Stimulated activated CD4-positive, alpha-beta T cell treated with anti-CD3 and anti-CD28 coated beads, Interleukin-2, amount 100 ng/mL, for 4 hours (primary cell): Measurements from ENCODE around the gene MRPL24.

Source experiments
- DNase-seq: peaks from one replicate; pipeline ENCODE4 v3.0.0-alpha.2; 2020; ENCODE audit warnings: low read depth

MRPL24 gene

DNA sequence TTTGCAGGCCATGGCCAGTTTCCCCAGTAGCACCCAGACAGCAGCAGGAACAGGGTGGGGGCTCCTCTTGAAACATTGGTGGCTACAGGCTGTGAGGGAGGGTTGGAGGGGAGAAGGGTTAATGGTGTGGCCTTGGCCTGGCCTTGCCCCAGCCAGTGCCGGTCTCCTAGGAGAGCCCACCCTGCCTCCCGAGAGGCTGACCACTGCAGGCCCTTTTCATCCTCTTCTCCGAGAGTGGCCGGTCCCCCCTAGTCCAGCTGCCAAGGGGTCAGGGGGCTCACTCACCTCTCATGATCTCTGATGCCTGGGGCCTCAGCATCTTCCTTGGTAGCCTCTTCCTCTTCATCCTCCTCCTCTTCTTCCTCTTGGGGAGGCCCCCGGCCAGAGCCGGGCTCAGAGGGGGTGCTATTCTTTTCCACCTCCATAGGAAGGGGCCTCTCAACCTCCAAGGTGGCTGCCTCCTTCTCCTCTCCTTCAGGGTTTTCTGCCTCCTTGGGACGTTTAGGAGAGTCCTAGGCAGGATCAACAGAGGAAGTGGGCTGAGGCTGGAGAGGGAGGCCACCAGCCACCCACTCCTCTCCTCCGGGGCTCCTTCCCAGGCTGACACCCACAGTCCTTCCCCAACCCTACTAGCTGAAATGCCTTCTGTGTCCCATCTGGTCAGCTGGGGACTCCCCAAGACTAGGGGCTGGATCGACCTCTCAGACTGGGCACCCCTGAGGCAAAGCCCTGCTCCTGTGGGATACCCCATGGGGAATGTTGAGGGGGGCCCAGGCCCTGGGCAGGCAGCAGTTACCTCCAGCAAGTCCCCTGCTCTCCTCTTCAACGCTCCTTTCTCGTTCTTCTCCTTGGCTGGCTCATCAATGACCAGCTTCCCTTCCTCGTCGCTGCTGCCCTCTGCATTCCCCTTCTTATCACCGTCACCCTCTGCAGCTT is 2.7 kb upstream of the MRPL24 start:
- DNase-seq: no peak

DNA sequence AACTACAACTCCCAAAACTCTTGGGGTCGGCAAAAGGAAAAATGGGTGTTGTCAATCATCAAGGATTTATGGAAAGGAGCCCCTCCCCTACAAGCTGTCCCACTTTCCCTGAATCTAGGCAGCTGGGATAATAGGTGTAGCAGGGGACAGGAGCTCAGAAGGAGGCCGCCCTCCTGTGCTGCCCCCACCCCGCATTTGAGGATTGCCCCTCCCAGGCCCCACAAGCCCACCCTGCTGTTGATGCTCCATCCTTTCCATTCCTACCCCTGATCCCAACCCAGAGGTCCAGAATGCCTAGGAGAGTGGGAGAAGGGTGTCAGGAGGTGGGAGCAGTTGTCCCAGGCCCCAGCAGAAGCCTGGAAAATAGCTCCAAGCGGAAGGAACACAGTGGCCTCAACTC is 1.9 kb upstream of the MRPL24 start:
- DNase-seq: no peak

DNA sequence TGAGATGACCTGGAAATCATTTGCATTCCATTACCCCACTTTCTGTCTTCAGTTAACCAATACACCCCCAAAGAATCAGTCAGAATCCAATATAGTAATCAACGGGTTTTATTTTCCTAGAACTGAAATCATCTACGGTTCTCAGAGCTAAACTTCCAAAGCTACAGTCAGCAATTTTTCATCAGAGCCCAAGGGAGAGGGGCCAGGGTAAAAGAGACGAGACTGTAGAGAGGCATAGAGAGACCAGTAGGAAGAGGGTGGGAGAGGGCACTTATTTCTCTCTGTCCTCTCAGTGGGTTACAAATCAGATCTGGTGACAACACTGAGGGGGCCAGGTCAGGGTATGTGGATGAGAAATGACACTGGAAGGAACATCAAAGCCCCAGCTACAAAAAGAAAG is 1.1 kb upstream of the MRPL24 start:
- no peak for DNase-seq

DNA sequence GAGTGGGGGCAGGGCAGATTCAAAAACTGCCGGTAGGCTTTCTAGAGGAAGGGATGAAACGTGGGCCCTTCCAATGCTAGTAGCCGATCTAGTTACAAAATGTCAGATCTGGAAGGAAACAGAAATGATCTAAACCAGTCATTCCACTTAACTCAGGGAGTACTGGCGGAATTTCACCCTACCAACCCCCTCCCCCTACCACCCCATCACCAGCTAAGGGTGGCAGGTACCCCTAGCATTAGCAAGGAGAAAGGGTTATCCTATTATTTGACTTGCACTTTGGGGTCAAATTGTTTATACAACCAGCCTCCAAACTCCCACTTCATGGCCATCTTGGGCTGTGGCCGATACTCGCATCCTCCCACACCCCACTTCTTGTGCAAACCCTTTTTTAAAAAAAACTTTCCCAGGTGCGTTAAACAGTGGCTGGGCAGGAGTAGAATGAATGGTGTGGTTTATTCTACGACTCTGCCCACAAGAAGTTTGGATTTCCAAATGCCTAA is 644 bp upstream of the MRPL24 start:
- no peak for DNase-seq

DNA sequence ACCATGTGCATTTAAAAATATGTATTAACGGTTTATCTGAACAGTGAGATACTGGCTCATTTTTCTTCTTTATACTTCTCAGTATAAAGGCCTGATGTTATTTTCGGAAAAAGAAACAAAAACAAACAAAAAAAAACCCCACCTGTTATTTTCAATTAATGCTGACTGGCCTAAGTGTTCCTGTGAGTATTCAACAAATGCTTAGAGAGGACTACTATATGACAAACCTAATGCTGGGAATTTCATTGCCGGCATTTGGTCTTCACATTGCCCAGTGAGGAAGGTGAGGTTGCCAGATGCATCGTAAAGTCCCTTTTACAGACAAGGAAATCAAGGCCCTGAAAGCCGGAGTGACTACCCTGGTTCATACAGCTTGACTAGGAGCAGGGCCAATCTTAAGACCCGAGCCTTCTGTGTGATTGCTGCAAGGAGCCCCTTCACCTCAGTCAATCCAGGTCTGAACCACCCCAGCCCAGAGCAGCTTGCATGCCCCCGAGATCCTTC is 599 bp downstream of the MRPL24 start:
- DNase-seq: no peak

DNA sequence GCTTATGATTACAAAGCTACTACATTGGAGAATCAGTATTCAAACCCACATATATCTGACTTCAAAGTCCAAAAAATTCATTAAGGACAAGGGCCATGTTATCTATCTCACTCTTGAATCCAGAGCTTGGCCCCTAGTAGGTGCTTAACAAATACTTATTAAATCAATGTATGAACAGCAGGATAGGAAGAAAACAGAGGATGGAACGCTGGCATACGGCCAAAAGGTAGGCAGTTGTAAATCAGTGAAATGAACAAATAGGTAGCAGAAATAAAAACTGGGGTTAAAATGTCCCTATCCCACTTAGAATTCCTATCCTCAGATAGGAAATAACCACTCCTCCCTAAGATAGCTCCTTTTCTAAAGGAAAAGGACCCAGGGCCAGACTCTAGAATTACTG is 2.0 kb downstream of the MRPL24 start:
- no peak for DNase-seq

DNA sequence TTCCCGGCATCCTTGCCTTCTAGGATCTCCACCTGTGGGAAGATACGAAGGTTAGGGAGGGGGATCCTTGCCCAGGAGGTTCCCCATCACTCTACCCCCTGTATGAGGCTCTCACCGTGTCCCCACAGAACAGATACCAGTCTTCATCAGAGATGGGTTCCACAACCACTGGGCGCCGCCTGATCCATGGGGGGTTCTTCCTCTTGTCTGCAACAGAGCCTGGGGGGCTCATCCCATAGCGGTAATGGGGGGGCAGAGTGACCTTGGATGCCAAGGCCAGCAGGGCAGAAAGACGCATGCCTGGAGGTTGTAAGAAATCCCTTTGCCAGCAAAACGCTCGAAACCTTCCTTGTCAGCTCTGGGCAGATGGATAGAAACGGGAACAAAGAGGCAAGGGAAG is 2.5 kb downstream of the MRPL24 start:
- DNase-seq: no peak

DNA sequence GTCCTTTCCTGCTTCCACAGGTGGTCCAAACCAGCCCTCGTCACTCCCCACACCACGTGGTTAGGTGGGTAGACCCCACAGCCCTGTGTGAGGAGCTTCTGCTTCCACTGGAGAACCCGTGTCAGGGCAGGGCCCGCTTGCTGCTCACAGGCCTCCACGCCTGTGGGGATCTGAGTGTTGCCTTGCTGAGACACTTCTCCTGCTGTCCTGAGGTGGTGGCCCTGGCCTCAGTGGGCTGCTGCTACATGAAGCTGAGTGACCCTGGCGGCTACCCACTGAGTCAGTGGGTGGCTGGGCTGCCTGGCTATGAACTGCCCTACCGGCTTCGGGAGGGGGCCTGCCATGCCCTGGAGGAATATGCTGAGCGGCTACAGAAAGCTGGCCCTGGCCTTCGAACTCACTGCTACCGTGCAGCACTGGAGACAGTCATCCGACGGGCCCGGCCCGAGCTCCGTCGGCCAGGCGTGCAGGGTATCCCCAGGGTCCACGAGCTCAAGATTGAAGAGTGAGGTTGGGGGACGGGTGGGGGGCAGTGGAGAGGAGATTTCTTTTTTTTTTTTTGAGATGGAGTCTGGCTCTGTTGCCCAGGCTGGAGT is 6.8 kb downstream of the MRPL24 start:
- no peak for DNase-seq

DNA sequence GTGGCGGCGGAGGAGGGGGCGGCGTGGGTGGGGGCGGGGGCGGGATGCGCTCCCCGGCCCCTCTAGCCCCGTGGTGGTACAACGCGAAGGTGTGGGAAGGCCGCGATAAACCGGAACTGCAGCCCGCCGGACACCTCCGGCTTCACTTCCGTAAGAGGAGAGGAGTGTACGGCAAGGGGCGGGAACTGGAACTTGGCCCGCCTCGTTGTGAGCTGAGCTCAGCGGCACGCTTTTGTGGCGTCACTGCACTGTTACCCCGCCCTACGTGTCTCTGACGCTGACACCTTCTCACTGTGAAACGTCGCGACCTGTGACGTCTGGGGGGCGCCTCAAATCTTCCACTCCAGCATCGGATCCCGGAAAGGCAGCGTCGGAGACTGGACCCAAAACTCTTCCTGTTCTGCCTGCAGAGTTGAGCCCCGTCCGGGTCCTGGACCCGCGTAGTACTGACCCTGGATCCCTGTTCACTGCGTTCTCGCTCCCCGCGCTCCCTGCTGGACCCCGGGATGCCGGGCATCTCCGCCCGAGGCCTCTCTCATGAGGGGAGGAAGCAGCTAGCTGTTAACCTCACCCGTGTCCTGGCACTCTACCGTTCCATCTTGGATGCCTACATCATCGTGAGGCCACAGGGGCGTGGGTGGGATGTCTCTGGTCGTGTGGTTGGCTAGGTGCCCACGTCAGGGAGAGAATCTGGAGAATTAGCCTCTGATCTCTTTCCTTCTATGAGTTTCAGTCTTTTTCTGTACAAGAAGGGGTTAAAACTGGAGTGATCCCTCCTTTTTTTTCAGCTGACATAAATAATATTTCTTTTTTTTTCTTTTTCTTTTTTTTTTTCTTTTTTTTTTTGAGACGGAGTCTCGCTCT is 12.1 kb downstream of the MRPL24 start, which contains the start of gene ISG20L2:
ISG20L2 (minus strand) TSS at position 168 of the 864 bp plus-strand sequence. CDS start 1,114 bp downstream, outside the sequence.
- peak; percentile 95 for DNase-seq

DNA sequence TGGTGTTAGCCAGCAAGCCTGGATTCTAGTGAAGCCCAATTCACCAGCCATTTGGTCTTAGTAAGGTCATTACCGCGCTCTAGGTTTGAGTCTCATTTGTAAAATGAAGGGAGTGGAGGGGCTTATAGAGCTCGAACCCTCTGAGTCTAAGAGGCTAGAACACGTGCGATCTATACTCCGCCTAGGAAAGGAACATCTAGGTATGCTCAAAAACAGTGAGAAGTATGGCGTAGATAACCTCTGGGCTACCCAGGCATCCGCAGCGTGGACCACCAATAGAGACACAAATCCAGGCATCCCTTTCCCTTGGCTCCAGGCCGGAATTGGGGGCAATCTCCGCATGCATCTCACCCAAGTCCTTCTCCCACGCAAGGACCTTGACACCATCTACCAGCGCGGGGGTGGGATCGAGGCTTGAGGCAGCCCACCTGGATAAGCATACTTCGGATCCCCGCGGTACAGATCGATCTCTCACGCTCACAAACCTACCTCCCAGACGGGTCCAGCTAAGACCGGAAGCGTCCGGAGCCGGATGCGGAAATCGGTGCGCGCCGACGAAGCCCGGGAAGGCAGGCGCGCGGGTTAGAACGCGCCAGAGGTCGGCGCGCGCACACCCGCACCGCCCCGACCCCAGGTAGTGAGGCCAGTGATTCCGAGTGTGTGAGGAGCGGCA is 12.8 kb downstream of the MRPL24 start, which contains the start of gene METTL25B:
METTL25B (plus strand) TSS at position 544 of the 673 bp plus-strand sequence. CDS start 636 bp downstream, outside the sequence.
- peak; percentile 57 for DNase-seq

DNA sequence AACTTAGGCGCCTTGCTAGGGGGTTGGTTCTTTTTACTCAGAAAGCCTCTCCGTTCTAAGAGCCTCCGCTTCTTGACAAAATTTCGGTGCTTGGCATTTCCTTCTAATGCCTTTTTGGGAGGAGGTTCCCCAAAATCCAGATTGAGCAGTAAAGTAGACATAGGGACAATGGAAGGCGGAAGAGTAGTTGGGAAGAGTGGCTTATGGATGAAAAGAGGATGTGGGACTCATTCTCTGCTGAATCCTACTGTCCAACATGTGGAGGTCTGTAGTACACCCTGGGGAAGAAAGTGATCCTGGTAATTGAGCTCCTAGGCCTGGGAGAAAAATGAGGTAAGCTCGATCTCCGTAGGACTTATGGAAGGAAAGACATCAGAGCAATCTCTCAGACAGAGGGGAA is 13.4 kb downstream of the MRPL24 start:
- DNase-seq: no peak

DNA sequence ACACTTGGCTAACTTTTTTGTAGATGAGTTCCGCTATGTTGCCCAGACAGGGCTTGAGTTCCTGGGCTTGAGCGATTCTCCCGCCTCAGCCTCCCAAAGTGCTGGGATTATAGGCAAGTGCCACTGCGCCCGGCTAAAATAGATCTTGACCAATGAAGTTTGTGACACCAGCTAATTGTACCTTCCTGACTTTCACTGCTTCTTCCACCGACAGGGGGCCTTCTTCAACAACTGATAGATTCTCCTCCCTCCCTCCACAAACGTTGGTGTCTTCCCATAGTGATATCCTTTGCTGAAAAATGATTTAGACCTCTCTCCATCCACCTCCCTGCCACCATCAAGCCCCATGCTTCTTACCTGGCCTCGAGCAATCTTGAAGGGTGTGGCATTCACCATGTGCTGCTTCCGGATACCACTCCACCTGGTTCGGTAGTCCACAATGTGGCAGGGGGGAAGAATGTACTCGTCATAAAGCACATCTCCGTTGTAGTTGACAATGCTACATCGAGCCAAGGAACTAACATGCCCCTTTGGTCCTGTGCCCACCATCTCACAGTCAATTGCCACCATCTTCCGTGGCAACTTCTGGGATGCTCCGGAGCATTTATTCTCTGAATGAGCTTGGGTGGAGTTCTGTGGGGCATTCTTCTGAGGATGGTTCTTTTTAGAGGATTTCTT is 14.2 kb downstream of the MRPL24 start:
- no peak for DNase-seq

DNA sequence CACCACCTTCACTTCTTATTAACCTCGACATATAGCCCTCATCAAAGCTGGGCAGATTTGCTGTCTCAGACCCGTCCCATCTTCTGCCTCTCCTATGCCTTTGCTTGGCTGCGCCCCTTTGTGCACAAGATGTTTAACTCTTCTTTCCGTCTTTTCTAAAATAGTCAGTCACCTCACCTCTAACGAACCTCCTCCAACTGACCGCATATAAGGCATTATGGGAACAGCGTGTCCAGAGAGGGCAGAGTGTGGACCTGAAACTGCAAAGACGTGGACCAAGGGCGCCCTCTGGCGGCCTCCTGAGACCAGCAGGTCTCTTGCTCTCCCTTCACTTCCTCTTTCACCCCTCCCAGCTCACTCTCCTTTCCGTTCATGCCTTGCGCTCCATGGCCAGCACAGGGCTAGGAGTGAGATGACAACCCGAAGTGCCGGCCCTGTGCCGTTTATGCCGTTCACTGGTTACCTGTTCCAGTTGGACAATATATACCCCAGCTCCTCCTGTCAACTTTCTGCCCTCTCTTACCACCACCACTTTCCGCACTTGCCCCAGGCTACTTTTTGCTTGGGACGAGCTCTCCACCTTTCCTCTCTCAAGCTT is 15.1 kb downstream of the MRPL24 start:
- peak; percentile 60 for DNase-seq

DNA sequence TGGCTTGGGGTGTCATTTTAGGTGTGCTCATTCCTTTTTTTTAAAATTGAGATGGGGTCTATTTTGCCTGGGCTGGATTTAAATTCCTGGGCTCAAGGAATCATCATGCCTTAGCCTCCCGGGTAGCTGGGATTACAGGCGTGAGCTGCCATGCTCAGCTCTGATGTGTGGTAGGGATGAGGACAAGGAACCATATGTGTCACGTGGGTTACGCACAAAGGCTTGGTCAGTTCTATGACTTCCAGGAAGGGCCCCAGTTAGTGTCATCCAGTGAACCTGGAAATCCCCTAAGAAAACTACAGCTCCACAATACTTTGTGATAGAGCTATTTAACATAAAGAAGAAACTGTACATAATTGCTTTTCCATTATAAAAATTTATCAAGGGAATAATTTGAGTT is 19.4 kb downstream of the MRPL24 start:
- no peak for DNase-seq

DNA sequence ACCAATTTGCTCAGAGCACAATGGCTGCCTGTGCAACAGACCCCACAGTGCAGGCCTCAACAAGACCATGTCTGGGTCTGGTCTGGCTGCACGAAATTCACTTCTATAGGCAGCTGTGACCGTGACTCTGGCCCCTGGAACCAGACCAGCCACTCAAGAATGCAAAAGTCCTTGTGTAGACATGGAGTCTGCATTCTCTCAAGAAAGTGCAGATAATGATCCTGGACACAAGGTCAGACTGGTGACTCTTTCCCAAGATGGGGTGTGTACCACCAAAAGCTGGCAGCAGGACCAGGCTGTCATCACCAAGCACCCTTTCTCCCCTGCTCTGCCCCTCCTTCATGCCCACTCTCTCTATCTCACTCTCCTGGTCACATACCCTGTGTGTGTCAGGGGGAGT is 19.8 kb downstream of the MRPL24 start:
- DNase-seq: no peak

DNA sequence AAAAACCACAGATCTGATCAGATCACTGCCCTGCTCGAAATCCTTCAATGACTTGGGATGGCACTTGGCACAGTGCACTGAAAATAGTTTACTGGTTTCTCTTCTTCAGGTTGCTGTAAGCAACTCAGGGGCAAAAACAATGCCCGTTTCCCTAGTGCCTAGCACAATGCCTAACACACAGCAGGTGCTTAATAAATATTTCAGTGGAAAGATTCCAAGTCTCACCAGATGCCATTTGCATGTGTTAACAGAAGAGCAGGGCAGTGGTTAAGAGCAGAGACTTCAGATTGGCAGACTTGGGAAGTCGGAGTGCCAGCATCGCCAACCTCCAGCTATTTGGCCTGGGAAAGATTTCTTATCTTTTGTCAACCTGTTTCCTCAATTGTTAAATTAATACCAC is 23.5 kb downstream of the MRPL24 start:
- no peak for DNase-seq

DNA sequence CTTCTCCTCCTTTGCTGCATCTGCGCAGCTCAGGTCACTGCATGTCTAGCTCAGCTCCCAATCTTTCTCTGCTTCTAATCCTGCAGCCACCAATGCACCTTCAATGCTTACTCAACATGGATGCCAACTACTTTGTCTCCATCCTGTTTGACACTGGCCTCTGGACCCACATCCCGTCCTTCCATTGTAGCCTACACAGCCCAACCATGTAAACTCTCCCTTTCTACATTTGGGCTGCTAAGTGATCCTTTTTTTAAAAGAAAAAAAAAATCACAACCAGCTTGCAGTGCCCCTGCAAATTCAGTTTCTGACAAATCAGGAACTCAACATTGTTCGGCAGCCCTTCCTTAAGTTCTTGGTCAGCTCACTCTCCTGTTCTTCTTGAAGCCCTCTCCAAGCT is 26.1 kb downstream of the MRPL24 start:
- DNase-seq: no peak

DNA sequence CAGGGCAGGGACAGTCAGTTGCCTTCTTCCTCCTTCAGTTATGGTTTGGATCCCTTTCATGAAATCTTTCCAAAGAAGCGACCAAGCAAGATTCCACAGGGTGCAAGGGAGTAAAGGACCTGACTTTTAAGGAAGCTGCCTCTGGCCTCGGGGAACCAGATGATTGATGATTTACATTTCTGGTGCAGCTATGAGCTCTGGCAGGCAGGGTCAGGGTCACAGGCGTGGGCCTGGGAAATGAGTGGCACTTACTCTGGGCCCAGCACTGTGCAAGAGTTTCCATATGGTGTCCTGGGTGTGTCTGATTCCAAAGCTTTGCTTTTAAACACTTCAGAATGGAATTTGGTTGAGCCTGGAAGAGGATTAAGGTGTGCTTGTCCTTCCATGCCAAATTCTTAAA is 28.3 kb downstream of the MRPL24 start:
- no peak for DNase-seq

DNA sequence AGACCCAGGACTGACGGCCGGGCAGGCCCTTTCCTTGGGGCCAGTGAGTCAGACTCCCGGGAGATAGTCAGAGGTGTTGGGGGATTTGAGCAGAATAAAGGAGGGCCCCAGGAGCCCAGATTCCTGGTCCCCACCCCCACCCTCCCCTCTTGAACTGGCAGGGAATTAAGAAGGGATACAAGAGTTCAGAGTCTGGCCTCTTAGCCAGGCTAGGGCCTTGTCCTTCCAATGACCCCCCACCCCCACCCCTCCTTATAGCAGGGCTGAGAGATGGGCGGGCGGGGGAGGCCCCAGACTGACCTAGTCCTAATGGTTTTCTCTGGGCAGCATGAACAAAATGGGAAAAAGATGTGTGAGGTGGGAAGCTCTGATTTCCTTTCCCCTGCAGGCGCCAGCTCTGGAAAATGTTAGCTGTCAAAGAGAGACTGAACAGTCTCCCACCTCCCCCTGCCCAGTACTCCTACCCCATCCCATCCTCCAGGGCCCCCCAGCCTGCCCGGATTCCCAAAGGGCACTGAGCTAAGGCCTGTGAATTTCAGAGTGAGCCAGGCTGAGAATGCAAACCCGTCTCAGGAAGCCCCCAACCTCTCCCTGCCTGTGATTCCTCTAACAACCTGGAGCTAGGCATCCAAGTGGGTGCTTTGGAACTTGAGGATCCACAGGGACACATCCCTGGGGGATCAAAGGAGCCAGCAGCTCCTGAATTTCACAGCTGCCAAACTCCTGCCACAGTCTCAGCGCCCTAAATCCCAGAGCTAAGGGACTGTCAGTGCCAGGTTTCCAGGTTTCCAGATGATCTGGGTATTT is 29.7 kb downstream of the MRPL24 start:
- no peak for DNase-seq
